ENCODE measurements around the gene EEIG2. TPM values are rescaled to one million over a fixed set of nuclear protein-coding genes. Genes with fewer than 3 reads are reported as not detected.

EEIG2 gene
- total RNA-seq, 1 donor from 2014 or later = 61.1 TPM

GRCh38 chr1:108584428-108584856, 24.5 kb downstream of the EEIG2 start:
- DNase-seq = no peak

- no peak for DNase-seq
Measured at GRCh38 chr1:108585313-108585712, 25.4 kb downstream of the EEIG2 start.

GRCh38 chr1:108590441-108590840, 30.5 kb downstream of the EEIG2 start:
- DNase-seq = no peak

- no peak for DNase-seq
Measured at GRCh38 chr1:108590957-108591356, 31.1 kb downstream of the EEIG2 start.

DNA sequence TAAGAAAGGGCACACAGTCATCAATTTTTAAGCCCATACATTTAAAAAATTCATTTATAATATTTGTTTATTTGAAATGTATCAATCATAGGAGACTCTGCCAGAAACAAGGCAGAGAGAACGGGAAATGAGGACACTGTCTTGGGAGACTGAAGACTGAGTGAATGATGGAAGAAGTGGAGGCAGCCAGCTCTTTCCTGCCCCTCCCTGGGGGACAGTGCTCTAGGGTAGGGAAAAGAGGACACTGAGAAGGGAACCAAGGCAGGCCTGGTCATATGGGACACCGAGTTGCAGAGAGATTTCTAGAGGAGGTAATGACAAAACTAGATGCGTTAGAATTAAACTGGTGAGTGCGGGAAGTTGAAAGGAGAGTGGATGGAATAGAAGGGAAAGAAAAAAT, 31.6 kb downstream of the EEIG2 start:
- DNase-seq = no peak

DNA sequence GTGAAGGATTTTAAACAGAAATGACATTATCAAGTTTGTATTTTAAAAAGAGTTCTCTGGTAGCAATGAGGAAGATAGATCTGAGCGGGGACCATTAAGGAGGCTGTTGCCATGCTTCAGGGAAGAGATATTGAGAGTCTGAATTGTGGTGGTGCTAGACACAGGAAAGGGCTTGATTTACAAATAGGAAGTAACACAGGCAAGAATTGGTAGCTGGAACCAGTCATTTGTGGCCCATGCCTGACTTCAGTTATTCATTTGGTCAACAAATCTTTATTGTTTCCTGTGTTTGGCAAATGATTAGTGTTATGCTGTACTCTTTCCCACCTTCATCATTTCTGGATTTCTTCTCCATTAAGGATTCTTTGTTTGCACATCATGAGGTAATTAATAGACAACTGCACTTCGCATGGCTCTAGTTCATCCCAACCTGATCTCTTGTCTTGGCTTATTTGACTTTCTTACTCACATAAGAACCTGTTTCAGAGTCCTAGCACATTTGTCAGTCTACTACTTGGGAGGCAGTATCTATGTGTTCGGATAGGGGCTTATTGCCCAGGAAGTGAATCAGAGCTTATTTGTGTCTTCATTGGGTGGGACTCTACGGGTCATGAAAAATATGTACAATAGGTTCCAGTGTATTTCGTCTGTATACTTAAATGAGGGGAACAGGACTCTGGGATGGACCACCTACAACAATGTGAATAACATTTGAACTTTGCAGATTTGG, 32.3 kb downstream of the EEIG2 start:
- no peak for DNase-seq

- no peak for DNase-seq
Measured at GRCh38 chr1:108593448-108593847, 33.5 kb downstream of the EEIG2 start.

GRCh38 chr1:108595507-108595906, 35.6 kb downstream of the EEIG2 start:
- DNase-seq = no peak

GRCh38 chr1:108597041-108597440, 37.1 kb downstream of the EEIG2 start:
- no peak for DNase-seq

- no peak for DNase-seq
Measured at GRCh38 chr1:108598340-108598739, 38.4 kb downstream of the EEIG2 start.

- no peak for DNase-seq
Measured at GRCh38 chr1:108600504-108600903, 40.6 kb downstream of the EEIG2 start.

GRCh38 chr1:108601708-108602410, 42.0 kb downstream of the EEIG2 start:
- no peak for DNase-seq

GRCh38 chr1:108605633-108606032, 45.7 kb downstream of the EEIG2 start:
- no peak for DNase-seq

DNA sequence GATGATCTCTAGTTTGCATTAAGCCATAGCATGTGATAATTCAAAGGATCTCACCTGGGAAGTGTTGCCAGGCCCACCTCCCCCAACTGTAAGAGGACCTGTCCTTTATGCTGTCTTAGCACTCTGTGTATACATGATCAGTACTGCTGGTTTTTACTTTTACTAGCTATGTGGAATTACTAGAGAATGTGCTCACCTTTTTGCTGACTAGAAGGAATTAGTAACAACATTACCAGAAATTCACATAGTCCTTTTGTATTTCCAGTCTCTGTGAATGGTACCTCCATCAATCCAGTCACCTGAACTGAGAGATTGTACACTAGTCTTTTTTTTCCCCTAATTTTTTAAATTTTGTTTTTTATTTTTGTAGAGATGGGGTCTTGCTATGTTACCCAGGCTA, 46.6 kb downstream of the EEIG2 start:
- DNase-seq = no peak

GRCh38 chr1:108609483-108610049, 49.7 kb downstream of the EEIG2 start:
- DNase-seq = no peak

Other genes with a start within 250 kb of the EEIG2 start
- gene NBPF6, start 109.8 kb upstream of the EEIG2 start, total RNA-seq = not detected
- 28.1 TPM for gene HENMT1, start 101.0 kb downstream of the EEIG2 start, total RNA-seq
- gene PRPF38B, start 132.2 kb downstream of the EEIG2 start, total RNA-seq = 21.8 TPM
- not detected for gene FNDC7, start 152.8 kb downstream of the EEIG2 start, total RNA-seq
- gene STXBP3, start 186.6 kb downstream of the EEIG2 start, total RNA-seq = 40.7 TPM

All from occipital lobe (tissue), 2 donors.